ENCODE results near the gene RIMS4.

Gene RIMS4

GRCh38 chr20:44720997-44721784 is 89.2 kb downstream of the RIMS4 start:
- DNase-seq (ENCODE audit: low read depth): no peak

GRCh38 chr20:44720621-44720996 is 89.7 kb downstream of the RIMS4 start:
- no peak for DNase-seq (ENCODE audit: low read depth)

- DNase-seq (ENCODE audit: low read depth): no peak
Measured at GRCh38 chr20:44719841-44720240, 90.5 kb downstream of the RIMS4 start.

- no peak for DNase-seq (ENCODE audit: low read depth)
Measured at GRCh38 chr20:44717986-44718385, 92.4 kb downstream of the RIMS4 start.

- no peak for DNase-seq (ENCODE audit: low read depth)
Measured at GRCh38 chr20:44716309-44717106, 93.8 kb downstream of the RIMS4 start.

- no peak for DNase-seq (ENCODE audit: low read depth)
Measured at GRCh38 chr20:44715499-44716308, 94.6 kb downstream of the RIMS4 start.

GRCh38 chr20:44714701-44715498 is 95.4 kb downstream of the RIMS4 start, which contains the start of gene CCN5:
TSS of gene CCN5 (plus strand) at chr20:44715369. CDS start at chr20:44715391, 22 bp downstream.
- no peak for DNase-seq (ENCODE audit: low read depth)

GRCh38 chr20:44714102-44714700 is 96.1 kb downstream of the RIMS4 start:
- no peak for DNase-seq (ENCODE audit: low read depth)

GRCh38 chr20:44711237-44711636 is 99.1 kb downstream of the RIMS4 start:
- DNase-seq (ENCODE audit: low read depth): no peak

GRCh38 chr20:44709797-44710196 is 100.5 kb downstream of the RIMS4 start:
- DNase-seq (ENCODE audit: low read depth): no peak

- DNase-seq (ENCODE audit: low read depth): no peak
Measured at GRCh38 chr20:44709380-44709779, 101.0 kb downstream of the RIMS4 start.

- DNase-seq (ENCODE audit: low read depth): no peak
Measured at GRCh38 chr20:44707018-44707579, 103.2 kb downstream of the RIMS4 start.

GRCh38 chr20:44706301-44707017 is 103.9 kb downstream of the RIMS4 start:
- no peak for DNase-seq (ENCODE audit: low read depth)

GRCh38 chr20:44705364-44706094 is 104.8 kb downstream of the RIMS4 start:
- no peak for DNase-seq (ENCODE audit: low read depth)

- DNase-seq (ENCODE audit: low read depth): no peak
Measured at GRCh38 chr20:44704551-44704971, 105.8 kb downstream of the RIMS4 start.

- DNase-seq (ENCODE audit: low read depth): no peak
Measured at GRCh38 chr20:44703956-44704488, 106.3 kb downstream of the RIMS4 start.

GRCh38 chr20:44703183-44703925 is 107.0 kb downstream of the RIMS4 start:
- no peak for DNase-seq (ENCODE audit: low read depth)

GRCh38 chr20:44702776-44703175 is 107.6 kb downstream of the RIMS4 start:
- DNase-seq (ENCODE audit: low read depth): no peak

Data from T follicular helper cell (primary cell).